Measurements from ENCODE around the gene MEAK7. TPM values are rescaled to one million over a fixed set of nuclear protein-coding genes. Genes with fewer than 3 reads are reported as not detected.

MEAK7 gene
- total RNA-seq, 2 donors from 2014 or later: 6.7 to 11.2 TPM

DNA sequence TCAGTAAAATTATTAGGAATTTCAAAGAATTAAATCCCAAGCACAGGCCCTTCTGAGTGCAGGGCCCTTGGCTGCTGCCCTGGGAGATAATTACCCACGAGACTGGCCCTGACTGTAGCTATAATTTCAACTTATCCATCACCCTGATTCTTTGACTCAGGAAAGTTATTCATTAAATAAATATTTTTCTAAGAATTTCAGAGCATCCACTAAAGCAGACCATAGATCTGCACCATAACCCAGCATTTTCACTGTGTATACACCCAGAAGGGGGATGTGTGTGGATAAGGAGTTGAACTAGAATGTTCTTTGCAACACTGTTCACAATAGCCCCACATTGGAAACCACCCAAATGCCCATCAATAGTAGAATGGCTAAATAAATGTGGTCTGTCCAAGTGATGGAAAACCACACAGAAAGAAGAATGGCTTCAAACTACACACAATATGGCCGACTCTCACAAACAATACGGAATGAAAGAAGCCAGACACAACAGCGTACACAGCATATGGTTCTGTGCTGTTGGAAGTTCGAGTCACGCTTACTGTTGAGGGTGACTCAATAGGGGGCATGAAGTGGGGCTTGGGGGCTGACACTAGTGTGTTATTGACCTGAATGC lies 33.9 kb upstream of the MEAK7 start:
- intact Hi-C loops (cut with DNase I): no loop called here
- H3K27me3 ChIP-seq: no peaks in the 10 kb centered on the region
- TF ChIP-seq, protein P1, sequence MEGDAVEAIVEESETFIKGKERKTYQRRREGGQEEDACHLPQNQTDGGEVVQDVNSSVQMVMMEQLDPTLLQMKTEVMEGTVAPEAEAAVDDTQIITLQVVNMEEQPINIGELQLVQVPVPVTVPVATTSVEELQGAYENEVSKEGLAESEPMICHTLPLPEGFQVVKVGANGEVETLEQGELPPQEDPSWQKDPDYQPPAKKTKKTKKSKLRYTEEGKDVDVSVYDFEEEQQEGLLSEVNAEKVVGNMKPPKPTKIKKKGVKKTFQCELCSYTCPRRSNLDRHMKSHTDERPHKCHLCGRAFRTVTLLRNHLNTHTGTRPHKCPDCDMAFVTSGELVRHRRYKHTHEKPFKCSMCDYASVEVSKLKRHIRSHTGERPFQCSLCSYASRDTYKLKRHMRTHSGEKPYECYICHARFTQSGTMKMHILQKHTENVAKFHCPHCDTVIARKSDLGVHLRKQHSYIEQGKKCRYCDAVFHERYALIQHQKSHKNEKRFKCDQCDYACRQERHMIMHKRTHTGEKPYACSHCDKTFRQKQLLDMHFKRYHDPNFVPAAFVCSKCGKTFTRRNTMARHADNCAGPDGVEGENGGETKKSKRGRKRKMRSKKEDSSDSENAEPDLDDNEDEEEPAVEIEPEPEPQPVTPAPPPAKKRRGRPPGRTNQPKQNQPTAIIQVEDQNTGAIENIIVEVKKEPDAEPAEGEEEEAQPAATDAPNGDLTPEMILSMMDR (IDR thresholded peaks at IDR 0.05): no peak
- no peak for TF ChIP-seq POLR2A (IDR thresholded peaks at IDR 0.05)
- ATAC-seq (no peak), DNase-seq (no peak)
- no peaks in the 10 kb centered on the region for H3K36me3 ChIP-seq (replicated peaks in 1 of 2; ENCODE audit: insufficient read depth in 1 of 2, low read depth in 2 of 2)
- H3K4me1 ChIP-seq: no peaks in the 10 kb centered on the region
- no peak overlapping the region for H3K4me3 ChIP-seq
- no peaks in the 10 kb centered on the region for H3K9me3 ChIP-seq
- H3K27ac ChIP-seq: no peak overlapping the region
- 85% methylated on average over 6 of the region's 6 CpGs for WGBS, 2 donors

DNA sequence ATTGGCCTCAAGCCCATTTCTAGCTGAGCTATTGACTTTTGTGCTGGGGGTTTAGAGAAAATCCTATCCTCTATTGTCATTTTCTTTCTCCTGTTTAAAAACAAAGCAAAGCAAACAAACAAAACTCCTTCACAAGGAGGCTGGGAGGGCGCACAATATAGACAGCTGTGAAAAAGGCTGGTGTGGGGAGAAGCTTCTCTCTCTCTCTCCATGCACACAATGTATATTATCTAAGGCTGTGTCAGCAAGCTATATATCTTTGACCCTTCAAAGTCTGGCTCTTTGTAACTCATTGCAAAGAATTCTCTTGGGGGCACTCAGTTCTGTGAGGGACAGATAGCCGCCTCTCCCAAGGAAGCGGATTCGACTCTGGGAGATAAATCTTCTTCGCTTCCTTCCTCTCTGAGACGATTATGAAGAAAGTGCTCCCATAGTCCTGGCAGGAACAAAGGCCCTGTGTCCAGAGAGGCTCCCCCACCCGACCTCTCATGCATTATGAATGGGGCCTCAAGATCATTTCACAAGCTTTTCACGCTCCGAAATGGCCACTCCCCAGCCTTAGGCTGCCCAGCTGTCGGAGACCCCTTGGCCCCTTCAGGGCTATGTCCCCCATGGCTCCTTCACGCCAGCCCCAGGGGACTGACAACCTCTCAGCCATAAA lies 33.2 kb upstream of the MEAK7 start:
- no peak for DNase-seq
- no peak for ATAC-seq
- Histone ChIP-seq H3K27ac (no peak overlapping the region), H3K36me3 (replicated peaks in 1 of 2; ENCODE audit: insufficient read depth in 1 of 2, low read depth in 2 of 2) (no peaks in the 10 kb centered on the region), H3K9me3 (no peaks in the 10 kb centered on the region), H3K27me3 (no peaks in the 10 kb centered on the region), H3K4me1 (peaks cover under 1% of the 10 kb centered on the region), H3K4me3 (no peak overlapping the region)
- TF ChIP-seq, protein P1 (IDR thresholded peaks at IDR 0.05): no peak
- TF ChIP-seq POLR2A (IDR thresholded peaks at IDR 0.05): no peak
- 67 to 79% methylated on average over 11 of the region's 11 CpGs for WGBS, 2 donors
- intact Hi-C loops (cut with DNase I): no loop called here

DNA sequence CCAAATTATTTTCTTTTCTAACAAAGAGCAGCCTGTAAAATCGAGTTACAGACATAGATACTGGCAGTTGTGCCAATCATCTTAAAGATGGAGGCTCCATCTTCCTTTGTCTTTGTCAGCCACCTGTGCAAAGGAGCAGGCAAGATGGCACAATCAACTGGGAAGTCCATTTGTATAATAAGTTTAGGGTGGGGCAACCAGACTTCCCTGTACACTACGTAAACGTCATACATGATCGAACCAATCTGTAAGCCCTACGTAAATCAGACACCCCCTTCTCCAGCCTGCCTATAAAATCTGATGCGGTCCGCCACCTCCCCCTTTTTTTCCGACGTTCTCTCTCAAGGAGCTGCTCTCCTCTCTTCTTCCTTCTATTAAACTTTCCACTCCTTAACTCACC lies 31.4 kb upstream of the MEAK7 start:
- Histone ChIP-seq H3K27ac (no peak overlapping the region), H3K36me3 (replicated peaks in 1 of 2; ENCODE audit: insufficient read depth in 1 of 2, low read depth in 2 of 2) (no peaks in the 10 kb centered on the region), H3K9me3 (no peaks in the 10 kb centered on the region), H3K4me1 (peaks cover 14% of the 10 kb centered on the region), H3K4me3 (no peak overlapping the region), H3K27me3 (no peaks in the 10 kb centered on the region)
- intact Hi-C loops (cut with DNase I): no loop called here
- ATAC-seq: no peak
- TF ChIP-seq, protein P1 (IDR thresholded peaks at IDR 0.05): no peak
- no peak for TF ChIP-seq POLR2A (IDR thresholded peaks at IDR 0.05)
- WGBS, 2 donors: 79 to 80% methylated on average over 9 of the region's 9 CpGs
- no peak for DNase-seq

DNA sequence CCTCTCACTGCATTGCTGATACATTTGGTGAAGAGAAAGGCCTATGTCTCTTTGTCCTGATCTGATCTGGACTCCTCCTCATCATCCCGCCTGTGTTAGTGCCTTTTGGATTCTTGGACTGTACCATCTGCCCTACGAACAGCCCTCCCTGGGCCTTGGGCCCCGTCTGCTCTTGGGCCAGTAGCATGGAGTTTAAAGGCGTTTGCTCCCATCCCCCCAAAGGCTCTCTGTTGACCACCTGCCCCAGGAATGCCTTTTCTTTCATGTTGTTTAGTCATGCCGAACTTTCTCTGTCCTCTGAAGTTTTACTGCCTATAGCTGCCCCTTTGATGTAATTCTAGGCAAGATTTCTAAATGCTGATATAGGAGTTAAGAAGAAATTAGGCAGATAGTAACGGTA lies 30.9 kb upstream of the MEAK7 start:
- 59 to 62% methylated on average over 6 of the region's 6 CpGs for WGBS, 2 donors
- Histone ChIP-seq H3K36me3 (replicated peaks in 1 of 2; ENCODE audit: insufficient read depth in 1 of 2, low read depth in 2 of 2) (no peaks in the 10 kb centered on the region), H3K27ac (no peak overlapping the region), H3K27me3 (no peaks in the 10 kb centered on the region), H3K4me3 (no peak overlapping the region), H3K9me3 (no peaks in the 10 kb centered on the region), H3K4me1 (peaks cover 14% of the 10 kb centered on the region)
- intact Hi-C loops (cut with DNase I): no loop called here
- no peak for TF ChIP-seq POLR2A (IDR thresholded peaks at IDR 0.05)
- TF ChIP-seq, protein P1 (IDR thresholded peaks at IDR 0.05): no peak
- ATAC-seq (no peak), DNase-seq (no peak)

DNA sequence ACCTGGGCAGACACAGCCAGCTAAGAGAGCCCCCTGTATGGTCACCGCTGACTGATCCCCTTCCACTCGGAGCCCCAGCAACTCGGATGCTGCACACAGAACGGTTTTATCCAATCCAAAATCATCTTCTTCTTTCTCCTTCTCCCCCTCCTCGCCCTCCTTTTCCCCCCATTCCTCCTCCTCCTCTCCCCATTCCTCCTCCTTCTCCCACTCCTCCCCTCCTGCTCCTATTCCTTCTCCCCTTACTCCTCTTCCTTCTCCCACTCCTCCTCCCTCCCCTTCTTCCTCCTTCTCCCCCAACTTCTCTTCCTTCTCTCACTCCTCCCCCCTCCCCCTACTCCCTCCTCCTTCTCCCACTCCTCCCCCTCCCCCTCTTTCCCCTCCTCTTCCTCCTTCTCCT lies 30.4 kb upstream of the MEAK7 start:
- TF ChIP-seq POLR2A (IDR thresholded peaks at IDR 0.05): no peak
- TF ChIP-seq, protein P1 (IDR thresholded peaks at IDR 0.05): no peak
- Histone ChIP-seq H3K4me3 (no peak overlapping the region), H3K27ac (no peak overlapping the region), H3K27me3 (no peaks in the 10 kb centered on the region), H3K9me3 (no peaks in the 10 kb centered on the region), H3K36me3 (replicated peaks in 1 of 2; ENCODE audit: insufficient read depth in 1 of 2, low read depth in 2 of 2) (no peaks in the 10 kb centered on the region), H3K4me1 (peaks cover 14% of the 10 kb centered on the region)
- WGBS, 2 donors: 80 to 83% methylated on average over 5 of the region's 5 CpGs
- intact Hi-C loops (cut with DNase I): no loop called here
- ATAC-seq (no peak), DNase-seq (no peak)

Measured in body of pancreas (tissue), 4 donors.